Mesenchymal stem cell (in vitro differentiated cells and primary cell): ENCODE data around the gene LPAR3.

Experiments
- DNase-seq: peaks from one replicate; pipeline ENCODE4 v3.0.0-alpha.2; 2013
- H2AFZ ChIP-seq: one replicate; pipeline ENCODE4 v1.6.1; 2013; ENCODE audit warnings: low read depth, mild to moderate bottlenecking, control low read depth, inconsistent platforms, low read length, moderate library complexity
- H2AK5ac ChIP-seq: 2 replicates; pipeline ENCODE4 v1.6.1; 2013; ENCODE audit warnings: low read length, moderate library complexity, mild to moderate bottlenecking, inconsistent platforms; ENCODE audit not compliant: severe bottlenecking
- H2BK120ac ChIP-seq: one replicate; pipeline ENCODE4 v1.6.1; 2013; ENCODE audit warnings: low read depth, mild to moderate bottlenecking, inconsistent platforms, low read length, moderate library complexity
- H2BK12ac ChIP-seq, 2 experiments: one replicate each; pipeline ENCODE4 v1.6.1; 2013; ENCODE audit warnings: inconsistent platforms in 2 of 2, low read length in 2 of 2, mild to moderate bottlenecking in 2 of 2, moderate library complexity in 2 of 2, control low read depth in 1 of 2
- H2BK15ac ChIP-seq: one replicate; pipeline ENCODE4 v1.6.1; 2013; ENCODE audit warnings: mild to moderate bottlenecking, low read depth, inconsistent platforms; ENCODE audit not compliant: poor library complexity, severe bottlenecking
- H2BK5ac ChIP-seq: 2 replicates; pipeline ENCODE4 v1.6.1; 2013; ENCODE audit warnings: low read depth, mild to moderate bottlenecking, low read length, control low read depth, inconsistent platforms; ENCODE audit not compliant: poor library complexity, severe bottlenecking
- H3K14ac ChIP-seq, 2 experiments: one replicate each; pipeline ENCODE4 v1.6.1; 2013; ENCODE audit warnings: inconsistent platforms in 2 of 2, low read length in 2 of 2, control low read depth in 1 of 2, mild to moderate bottlenecking in 1 of 2, moderate library complexity in 1 of 2
- H3K18ac ChIP-seq, 2 experiments: one replicate each; pipeline ENCODE4 v1.6.1; 2013; ENCODE audit warnings: inconsistent platforms in 2 of 2, low read length in 2 of 2, control low read depth in 1 of 2, low read depth in 1 of 2, mild to moderate bottlenecking in 1 of 2
- H3K23ac ChIP-seq, 2 experiments: one replicate each; pipeline ENCODE4 v1.6.1; 2013; ENCODE audit warnings: inconsistent platforms in 2 of 2, low read length in 2 of 2, mild to moderate bottlenecking in 2 of 2, moderate library complexity in 2 of 2, control low read depth in 1 of 2
- H3K27ac ChIP-seq: 2 replicates; pipeline ENCODE4 v1.5.1; 2013; ENCODE audit warnings: mild to moderate bottlenecking, moderate library complexity, low read length, control low read depth, inconsistent platforms; ENCODE audit not compliant: poor library complexity, severe bottlenecking
- H3K27me3 ChIP-seq, 2 experiments: 2 replicates each; pipeline versions ENCODE4 v1.6.1 to v1.7.0; 2013; ENCODE audit warnings: low read length in 2 of 2, mild to moderate bottlenecking in 2 of 2, moderate library complexity in 2 of 2, control low read depth in 1 of 2, inconsistent platforms in 1 of 2; ENCODE audit not compliant: control insufficient read depth in 1 of 2, insufficient read depth in 1 of 2
- H3K36me3 ChIP-seq, 2 experiments: 2 replicates each; pipeline versions ENCODE4 v1.6.1 to v1.7.0; 2013; ENCODE audit warnings: low read length in 2 of 2, control low read depth in 1 of 2, inconsistent platforms in 1 of 2, low read depth in 1 of 2, mild to moderate bottlenecking in 1 of 2; ENCODE audit not compliant: insufficient read depth in 2 of 2, control insufficient read depth in 1 of 2
- H3K4ac ChIP-seq, 2 experiments: one replicate each; pipeline ENCODE4 v1.6.1; 2013; ENCODE audit warnings: inconsistent platforms in 2 of 2, low read length in 2 of 2, mild to moderate bottlenecking in 2 of 2, moderate library complexity in 2 of 2, control low read depth in 1 of 2, low read depth in 1 of 2
- H3K4me1 ChIP-seq: 2 replicates; pipeline ENCODE4 v1.6.1; 2013; ENCODE audit warnings: low read depth, low read length, control low read depth; ENCODE audit not compliant: control insufficient read depth, insufficient read depth
- H3K4me2 ChIP-seq: 2 replicates; pipeline ENCODE4 v1.6.1; 2013; ENCODE audit warnings: low read length, mild to moderate bottlenecking, inconsistent platforms; ENCODE audit not compliant: poor library complexity, severe bottlenecking
- H3K4me3 ChIP-seq, 2 experiments: 2 replicates each; pipeline versions ENCODE4 v1.5.1 to v1.7.0; 2013; ENCODE audit warnings: low read length in 2 of 2, mild to moderate bottlenecking in 2 of 2, control low read depth in 1 of 2, low read depth in 1 of 2; ENCODE audit not compliant: insufficient read depth in 1 of 2
- H3K79me1 ChIP-seq: replicated peaks from 2 replicates; pipeline ENCODE4 v1.6.1; 2013; ENCODE audit warnings: mild to moderate bottlenecking, control low read depth, low read length, inconsistent platforms; ENCODE audit not compliant: poor library complexity, severe bottlenecking
- H3K9ac ChIP-seq: 2 replicates; pipeline ENCODE4 v1.7.0; 2013; ENCODE audit warnings: mild to moderate bottlenecking, low read length, moderate library complexity
- H3K9me3 ChIP-seq: 2 replicates; pipeline ENCODE4 v1.7.0; 2013; ENCODE audit warnings: mild to moderate bottlenecking, low read length; ENCODE audit not compliant: control insufficient read depth
- H4K8ac ChIP-seq: one replicate; pipeline ENCODE4 v1.6.1; 2013; ENCODE audit warnings: inconsistent platforms, mild to moderate bottlenecking, low read length, moderate library complexity
- H4K91ac ChIP-seq: one replicate; pipeline ENCODE4 v1.6.1; 2013; ENCODE audit warnings: mild to moderate bottlenecking, low read length, inconsistent platforms
- WGBS: methylation state at CpG from one replicate; pipeline ENCODE4 v1.1.7; 2013; ENCODE audit warnings: mixed read lengths; 5-methylcytosine and 5-hydroxymethylcytosine counted together

The LPAR3 gene

DNA sequence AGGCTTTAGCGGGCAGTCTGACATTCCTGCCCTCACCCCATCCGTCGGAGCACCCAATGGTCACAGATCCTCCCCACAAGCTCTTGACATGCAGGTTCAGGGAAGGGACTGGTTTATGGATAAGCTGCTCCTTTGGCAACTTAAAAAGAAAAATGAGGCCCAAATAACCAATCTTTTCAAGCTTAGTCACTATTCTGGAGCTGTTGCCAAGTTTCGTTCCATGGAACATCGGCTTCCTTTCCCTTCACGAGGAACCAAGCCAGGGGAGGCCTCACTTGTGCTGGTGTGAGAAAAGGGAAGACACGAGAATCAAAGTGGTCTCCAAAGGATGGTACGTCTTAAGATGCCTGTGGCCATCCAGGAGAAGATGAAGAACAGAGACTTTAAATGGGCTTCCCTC is 46.1 kb upstream of the LPAR3 start:
- no peaks in the 10 kb centered on the region for H3K36me3 ChIP-seq
- WGBS: 94% methylated on average over 8 of the region's 8 CpGs

DNA sequence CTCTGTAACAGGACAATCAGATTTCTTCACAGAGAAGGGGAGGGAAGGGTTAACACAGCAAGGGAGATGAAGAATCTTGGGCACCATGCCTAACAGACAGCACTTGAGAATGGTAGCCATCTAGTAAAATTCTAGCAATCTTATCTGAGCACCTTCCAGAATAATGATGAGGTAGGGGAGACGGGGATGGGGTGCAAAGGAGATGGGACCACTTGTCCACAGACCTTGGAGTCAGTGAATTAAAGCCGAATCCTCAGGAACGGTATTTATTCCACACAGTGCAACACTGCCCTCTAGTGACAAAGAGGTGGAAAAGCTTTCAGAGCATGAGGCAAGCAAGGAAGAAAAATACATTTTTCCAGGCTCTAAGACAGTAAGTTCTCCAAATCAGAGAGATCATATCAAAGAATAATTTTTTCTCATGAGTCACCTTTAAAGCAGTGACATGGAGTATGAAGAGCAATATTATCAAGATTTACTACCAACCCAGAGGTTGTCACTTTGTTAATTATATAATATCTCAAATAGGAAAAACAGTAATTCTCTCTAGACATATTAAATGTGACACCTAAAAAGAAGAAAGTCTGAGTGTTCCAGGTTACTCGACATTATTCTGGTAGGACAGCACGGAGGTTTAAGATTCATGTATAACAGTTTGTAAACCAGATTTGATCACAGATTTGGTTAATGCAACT is 43.3 kb upstream of the LPAR3 start:
- 0% methylated on average over 2 of the region's 5 CpGs for WGBS
- no peak overlapping the region for H3K18ac ChIP-seq
- H2BK15ac ChIP-seq: no peak overlapping the region
- H2AK5ac ChIP-seq: no peak overlapping the region
- no peaks in the 10 kb centered on the region for H3K9me3 ChIP-seq
- no peak overlapping the region for H2BK12ac ChIP-seq
- no peak overlapping the region for H2AFZ ChIP-seq
- no peak overlapping the region for H3K14ac ChIP-seq
- H4K91ac ChIP-seq: no peak overlapping the region
- no peak overlapping the region for H3K23ac ChIP-seq
- H3K4me2 ChIP-seq: no peak overlapping the region
- H2BK120ac ChIP-seq: no peak overlapping the region
- DNase-seq: peak; percentile 73
- no peak overlapping the region for H3K27ac ChIP-seq
- no peak overlapping the region for H3K4me3 ChIP-seq
- H2BK5ac ChIP-seq: no peak overlapping the region
- no peak overlapping the region for H3K4ac ChIP-seq
- H4K8ac ChIP-seq: no peak overlapping the region
- H3K36me3 ChIP-seq: no peaks in the 10 kb centered on the region
- H3K27me3 ChIP-seq: peaks cover 0 to 36% of the 10 kb centered on the region in 2 experiments
- no peak overlapping the region for H3K9ac ChIP-seq
- no peaks in the 10 kb centered on the region for H3K79me1 ChIP-seq
- H3K4me1 ChIP-seq: peaks cover 2% of the 10 kb centered on the region

More for the DNA sequence above, 46.1 kb upstream of the LPAR3 start:
- Histone ChIP-seq H3K9ac (no peak overlapping the region), H3K79me1 (no peaks in the 10 kb centered on the region), H2BK12ac (no peak overlapping the region), H3K4me3 (no peak overlapping the region), H3K27ac (no peak overlapping the region), H4K8ac (no peak overlapping the region), H3K4ac (no peak overlapping the region), H2BK5ac (no peak overlapping the region), H2BK15ac (no peak overlapping the region), H3K14ac (no peak overlapping the region), H3K23ac (no peak overlapping the region), H2BK120ac (no peak overlapping the region), H4K91ac (no peak overlapping the region), H3K4me1 (peaks cover 2% of the 10 kb centered on the region), H3K4me2 (no peak overlapping the region), H2AFZ (no peak overlapping the region), H3K27me3 (peaks cover 0 to 43% of the 10 kb centered on the region in 2 experiments), H2AK5ac (no peak overlapping the region), H3K18ac (no peak overlapping the region), H3K9me3 (no peaks in the 10 kb centered on the region)
- DNase-seq: no peak

GRCh38 chr1:84933011-84933611 is 40.1 kb upstream of the LPAR3 start:
- no peak overlapping the region for H3K18ac ChIP-seq
- H3K27ac ChIP-seq: no peak overlapping the region
- no peak overlapping the region for H2BK120ac ChIP-seq
- no peak overlapping the region for H4K8ac ChIP-seq
- no peak overlapping the region for H2BK15ac ChIP-seq
- H2AK5ac ChIP-seq: no peak overlapping the region
- no peaks in the 10 kb centered on the region for H3K4me1 ChIP-seq
- no peak overlapping the region for H2BK5ac ChIP-seq
- H3K4ac ChIP-seq: no peak overlapping the region
- H3K9ac ChIP-seq: no peak overlapping the region
- no peaks in the 10 kb centered on the region for H3K79me1 ChIP-seq
- 87% methylated on average over 7 of the region's 7 CpGs for WGBS
- no peak overlapping the region for H2AFZ ChIP-seq
- H2BK12ac ChIP-seq: no peak overlapping the region
- H3K27me3 ChIP-seq: peaks cover 6 to 48% of the 10 kb centered on the region in 2 experiments
- no peak overlapping the region for H3K23ac ChIP-seq
- H3K9me3 ChIP-seq: no peaks in the 10 kb centered on the region
- H3K4me3 ChIP-seq: no peak overlapping the region
- H4K91ac ChIP-seq: no peak overlapping the region
- H3K14ac ChIP-seq: no peak overlapping the region
- no peak overlapping the region for H3K4me2 ChIP-seq
- no peaks in the 10 kb centered on the region for H3K36me3 ChIP-seq
- no peak for DNase-seq

DNA sequence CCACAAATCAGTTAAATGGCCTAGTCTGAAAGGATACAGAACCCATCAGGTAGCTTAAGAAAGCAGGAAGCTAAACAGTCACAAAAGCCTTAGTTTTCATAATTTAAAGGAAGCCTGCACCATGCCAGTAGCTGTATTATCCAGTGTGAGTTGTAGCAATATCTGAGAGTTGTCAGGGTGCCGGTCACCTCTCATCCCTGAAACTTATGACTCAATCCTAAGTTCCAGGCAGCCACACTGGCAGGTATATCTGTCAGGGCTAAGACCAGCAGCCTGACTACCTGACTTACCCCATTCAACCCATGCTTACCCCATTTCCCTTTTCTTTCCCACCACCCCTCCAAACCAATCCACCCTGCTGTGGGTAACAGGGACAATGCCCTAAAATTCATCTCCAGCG is 37.8 kb upstream of the LPAR3 start:
- Histone ChIP-seq H3K14ac (no peak overlapping the region), H3K18ac (no peak overlapping the region), H3K4ac (no peak overlapping the region), H3K27me3 (peaks cover 6 to 57% of the 10 kb centered on the region in 2 experiments), H2BK5ac (no peak overlapping the region), H3K27ac (no peak overlapping the region), H3K79me1 (no peaks in the 10 kb centered on the region), H2BK15ac (no peak overlapping the region), H3K4me2 (no peak overlapping the region), H3K9ac (no peak overlapping the region), H3K23ac (no peak overlapping the region), H3K9me3 (no peaks in the 10 kb centered on the region), H3K36me3 (no peaks in the 10 kb centered on the region), H3K4me3 (no peak overlapping the region), H2AK5ac (no peak overlapping the region), H2BK120ac (no peak overlapping the region), H2BK12ac (no peak overlapping the region), H3K4me1 (no peaks in the 10 kb centered on the region), H4K91ac (no peak overlapping the region), H4K8ac (no peak overlapping the region), H2AFZ (no peak overlapping the region)
- WGBS: 86% methylated on average over 1 of the region's 2 CpGs
- no peak for DNase-seq
